HUES48 (cell line): ENCODE results near the gene FAT1.
"Not testable (repeated sequence)": the region's sequence is repeated elsewhere in the genome, so short reads cannot be mapped to it uniquely, and the experiment has no call there.

Source experiments
- H3K27ac ChIP-seq: one replicate; pipeline ENCODE4 v1.7.0; 2013; ENCODE audit warnings: low read depth, low read length, inconsistent platforms
- H3K27me3 ChIP-seq: 2 replicates; pipeline ENCODE4 v1.6.1; 2013; ENCODE audit warnings: mild to moderate bottlenecking, low read length; ENCODE audit not compliant: control insufficient read depth, insufficient read depth
- H3K36me3 ChIP-seq: 2 replicates; pipeline ENCODE4 v1.6.1; 2013; ENCODE audit warnings: low read length; ENCODE audit not compliant: control insufficient read depth, insufficient read depth
- H3K4me1 ChIP-seq: 2 replicates; pipeline ENCODE4 v1.6.1; 2013; ENCODE audit warnings: mild to moderate bottlenecking, low read length; ENCODE audit not compliant: control insufficient read depth, insufficient read depth
- H3K4me3 ChIP-seq: 2 replicates; pipeline ENCODE4 v1.5.1; 2013; ENCODE audit warnings: mild to moderate bottlenecking, low read depth, low read length
- H3K9ac ChIP-seq: 2 replicates; pipeline ENCODE4 v1.6.1; 2013; ENCODE audit warnings: mild to moderate bottlenecking, low read depth, low read length, moderate library complexity
- H3K9me3 ChIP-seq: 2 replicates; pipeline ENCODE4 v1.6.1; 2013; ENCODE audit warnings: low read length; ENCODE audit not compliant: control insufficient read depth, insufficient read depth

The FAT1 gene

DNA sequence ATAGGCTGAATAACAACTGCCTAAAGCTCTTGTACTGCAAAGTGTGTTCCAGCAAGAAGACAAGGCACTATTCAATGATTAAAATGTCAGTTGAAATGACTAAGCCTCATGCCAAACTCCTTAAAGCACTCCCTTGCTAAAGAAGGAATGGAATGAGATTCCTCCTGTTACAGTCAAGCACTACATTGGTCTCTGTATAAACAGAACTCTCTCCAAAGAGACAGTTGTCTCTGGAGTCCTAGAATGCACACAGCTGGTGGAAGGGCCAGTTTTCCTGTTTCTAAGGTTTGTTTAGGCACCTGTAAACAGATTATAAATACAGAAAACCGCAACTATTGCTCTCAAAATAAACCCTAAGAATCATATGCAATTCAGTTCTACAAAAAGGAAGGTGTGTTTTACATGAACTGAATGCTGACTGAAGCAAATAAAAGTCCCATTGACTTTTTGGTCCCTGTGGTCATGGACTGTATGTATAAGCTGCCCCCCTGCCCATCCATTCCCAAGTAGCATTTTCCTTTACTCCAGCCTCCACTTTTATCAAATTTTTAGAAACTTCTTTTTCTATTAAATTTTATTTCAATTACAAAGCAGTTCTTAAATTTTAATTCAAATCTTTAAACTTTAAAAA, 47.0 kb downstream of the FAT1 start:
- H3K4me1 ChIP-seq: peaks cover 33% of the 10 kb centered on the region
- H3K9me3 ChIP-seq: no peaks in the 10 kb centered on the region
- H3K9ac ChIP-seq: no peak overlapping the region
- H3K27ac ChIP-seq: peak overlapping the region; percentile 54
- no peak overlapping the region for H3K4me3 ChIP-seq
- H3K36me3 ChIP-seq: no peaks in the 10 kb centered on the region
- H3K27me3 ChIP-seq: no peaks in the 10 kb centered on the region

- Histone ChIP-seq H3K9me3 (no peaks in the 10 kb centered on the region), H3K27ac (peak overlapping the region; percentile 50), H3K4me3 (peak overlapping the region; percentile 42; the same call in 1 of the 2 replicates), H3K36me3 (peaks cover 7% of the 10 kb centered on the region; the same call in 1 of the 2 replicates), H3K27me3 (no peaks in the 10 kb centered on the region), H3K9ac (0 out of 2 replicates have a peak overlapping the region, but pooled peaks have one; percentile 34), H3K4me1 (peaks cover 40% of the 10 kb centered on the region)
Observed at GRCh38 chr4:186669735-186670134, 53.9 kb downstream of the FAT1 start.

- Histone ChIP-seq H3K27me3 (no peaks in the 10 kb centered on the region), H3K4me1 (peaks cover 39% of the 10 kb centered on the region), H3K27ac (peak overlapping the region; percentile 50), H3K36me3 (peaks cover 7% of the 10 kb centered on the region; the same call in 1 of the 2 replicates), H3K9ac (peak overlapping the region; percentile 34; the same call in 1 of the 2 replicates), H3K4me3 (peak overlapping the region; percentile 42), H3K9me3 (no peaks in the 10 kb centered on the region)
Observed at GRCh38 chr4:186669159-186669731, 54.4 kb downstream of the FAT1 start.

- Histone ChIP-seq H3K9ac (no peak overlapping the region), H3K4me3 (no peak overlapping the region), H3K36me3 (peaks cover 23% of the 10 kb centered on the region)
Observed at GRCh38 chr4:186666750-186667149, 56.9 kb downstream of the FAT1 start.

DNA sequence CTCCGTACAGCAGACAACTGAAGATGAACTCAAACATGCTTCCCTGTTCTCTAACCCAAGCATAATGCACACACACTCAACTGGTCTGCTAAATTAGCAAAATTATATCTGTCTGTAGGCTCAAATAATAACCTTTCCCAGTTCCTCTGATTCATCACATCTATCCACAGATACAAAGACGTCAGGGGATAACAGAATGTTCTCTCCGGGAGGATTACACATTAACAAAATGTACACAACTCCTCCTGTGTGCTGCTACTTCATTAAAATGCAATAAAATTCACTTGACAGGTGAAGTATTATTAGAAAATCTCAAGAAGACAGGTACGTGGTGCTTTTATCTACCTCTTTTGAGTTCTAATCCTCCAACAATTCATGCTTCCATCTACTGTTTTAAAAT, 57.4 kb downstream of the FAT1 start:
- peaks cover 30% of the 10 kb centered on the region for H3K4me1 ChIP-seq
- peaks cover 28% of the 10 kb centered on the region for H3K36me3 ChIP-seq
- H3K9ac ChIP-seq: no peak overlapping the region
- no peaks in the 10 kb centered on the region for H3K27me3 ChIP-seq
- no peak overlapping the region for H3K4me3 ChIP-seq
- H3K27ac ChIP-seq: no peak overlapping the region
- H3K9me3 ChIP-seq: no peaks in the 10 kb centered on the region

More at GRCh38 chr4:186666750-186667149, 56.9 kb downstream of the FAT1 start:
- Histone ChIP-seq H3K9me3 (no peaks in the 10 kb centered on the region), H3K27me3 (no peaks in the 10 kb centered on the region), H3K4me1 (peaks cover 32% of the 10 kb centered on the region), H3K27ac (no peak overlapping the region)

DNA sequence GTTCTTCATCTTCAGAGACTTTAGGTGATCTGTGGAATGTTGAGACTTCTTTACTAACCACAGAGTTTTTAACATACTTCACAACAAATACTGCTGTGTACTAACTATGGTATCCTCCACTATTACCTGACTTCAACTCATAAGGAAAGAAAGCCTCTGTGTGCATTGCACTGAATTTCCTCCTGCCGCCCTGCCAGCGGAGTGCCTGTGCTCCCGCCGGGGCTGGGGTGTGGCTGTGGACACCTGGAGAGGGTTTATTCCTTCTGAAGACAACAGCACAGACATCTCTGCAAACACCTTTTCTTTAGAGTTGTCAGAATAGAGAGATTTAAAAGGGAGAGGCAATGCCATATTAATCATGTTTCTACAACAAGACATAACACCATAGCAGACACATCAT, 63.3 kb downstream of the FAT1 start:
- H3K36me3 ChIP-seq: peaks cover 44% of the 10 kb centered on the region
- H3K4me3 ChIP-seq: no peak overlapping the region
- no peak overlapping the region for H3K9ac ChIP-seq
- H3K4me1 ChIP-seq: peaks cover 10% of the 10 kb centered on the region
- no peaks in the 10 kb centered on the region for H3K27me3 ChIP-seq
- H3K9me3 ChIP-seq: no peaks in the 10 kb centered on the region
- H3K27ac ChIP-seq: no peak overlapping the region

DNA sequence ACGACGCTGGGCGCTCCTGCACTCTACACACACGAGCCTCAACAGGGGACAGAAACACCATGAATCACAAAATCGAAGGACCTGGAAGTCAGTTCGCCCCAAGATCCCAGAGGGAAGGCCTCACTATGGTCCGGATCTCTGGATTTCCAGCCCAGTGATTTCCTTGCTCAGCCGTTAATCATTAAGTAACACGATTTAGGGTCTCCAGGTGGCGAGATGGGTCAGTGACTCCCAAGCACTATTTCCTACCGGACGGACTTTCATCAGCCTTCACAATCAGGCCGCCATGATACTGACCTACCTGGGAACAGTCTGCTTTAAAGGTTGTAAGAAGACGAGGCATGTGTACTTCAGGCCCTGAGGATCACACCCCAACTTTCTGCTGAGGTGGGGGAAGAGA, 63.7 kb downstream of the FAT1 start:
- peaks cover 10% of the 10 kb centered on the region for H3K4me1 ChIP-seq
- H3K36me3 ChIP-seq: peaks cover 44% of the 10 kb centered on the region
- H3K27me3 ChIP-seq: no peaks in the 10 kb centered on the region
- H3K9me3 ChIP-seq: no peaks in the 10 kb centered on the region
- H3K27ac ChIP-seq: no peak overlapping the region
- H3K9ac ChIP-seq: no peak overlapping the region
- H3K4me3 ChIP-seq: no peak overlapping the region

- not testable (repeated sequence) for H3K4me3 ChIP-seq
Observed at GRCh38 chr4:186659456-186659855, 64.2 kb downstream of the FAT1 start.

GRCh38 chr4:186658657-186659056, 65.0 kb downstream of the FAT1 start:
- peaks cover 44% of the 10 kb centered on the region for H3K36me3 ChIP-seq
- no peaks in the 10 kb centered on the region for H3K27me3 ChIP-seq
- H3K9me3 ChIP-seq: no peaks in the 10 kb centered on the region
- no peak overlapping the region for H3K27ac ChIP-seq
- H3K9ac ChIP-seq: no peak overlapping the region
- H3K4me3 ChIP-seq: no peak overlapping the region
- H3K4me1 ChIP-seq: peaks cover 18% of the 10 kb centered on the region

More at GRCh38 chr4:186659456-186659855, 64.2 kb downstream of the FAT1 start:
- H3K4me1 ChIP-seq, H3K9me3 ChIP-seq, H3K27ac ChIP-seq, H3K9ac ChIP-seq, H3K27me3 ChIP-seq: not testable (repeated sequence)
- peaks cover 44% of the 10 kb centered on the region for H3K36me3 ChIP-seq

GRCh38 chr4:186657764-186658163, 65.9 kb downstream of the FAT1 start:
- no peaks in the 10 kb centered on the region for H3K9me3 ChIP-seq
- no peak overlapping the region for H3K4me3 ChIP-seq
- no peaks in the 10 kb centered on the region for H3K27me3 ChIP-seq
- peaks cover 37% of the 10 kb centered on the region for H3K36me3 ChIP-seq
- peaks cover 27% of the 10 kb centered on the region for H3K4me1 ChIP-seq
- H3K9ac ChIP-seq: no peak overlapping the region
- peak overlapping the region; percentile 13 for H3K27ac ChIP-seq

DNA sequence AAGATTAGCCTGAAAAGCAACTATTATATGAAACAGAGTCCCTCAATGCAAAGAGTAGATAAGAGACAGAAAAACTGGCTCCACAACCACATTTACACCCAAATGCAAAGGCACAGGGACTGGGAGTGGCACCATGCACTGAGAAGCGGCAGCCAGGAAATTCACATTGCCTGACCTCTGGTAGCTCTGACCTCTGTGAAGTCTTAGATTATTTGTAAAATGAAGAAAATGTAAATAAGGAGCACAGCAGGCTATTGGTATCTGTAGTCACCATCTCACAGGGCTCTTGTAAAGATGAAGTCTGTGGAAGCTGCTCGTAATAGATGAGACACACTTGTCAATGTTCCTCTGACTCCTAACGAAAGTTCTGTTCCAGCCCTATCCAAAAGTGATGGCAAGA, 69.7 kb downstream of the FAT1 start:
- Histone ChIP-seq H3K27me3 (no peaks in the 10 kb centered on the region), H3K36me3 (peaks cover 19% of the 10 kb centered on the region), H3K27ac (peak overlapping the region; percentile 40)

More for the DNA sequence above, 69.7 kb downstream of the FAT1 start:
- Histone ChIP-seq H3K4me1 (peaks cover 41% of the 10 kb centered on the region), H3K4me3 (no peak overlapping the region), H3K9ac (no peak overlapping the region), H3K9me3 (no peaks in the 10 kb centered on the region)
